ENCODE results near the gene SLC25A22.

DNA sequence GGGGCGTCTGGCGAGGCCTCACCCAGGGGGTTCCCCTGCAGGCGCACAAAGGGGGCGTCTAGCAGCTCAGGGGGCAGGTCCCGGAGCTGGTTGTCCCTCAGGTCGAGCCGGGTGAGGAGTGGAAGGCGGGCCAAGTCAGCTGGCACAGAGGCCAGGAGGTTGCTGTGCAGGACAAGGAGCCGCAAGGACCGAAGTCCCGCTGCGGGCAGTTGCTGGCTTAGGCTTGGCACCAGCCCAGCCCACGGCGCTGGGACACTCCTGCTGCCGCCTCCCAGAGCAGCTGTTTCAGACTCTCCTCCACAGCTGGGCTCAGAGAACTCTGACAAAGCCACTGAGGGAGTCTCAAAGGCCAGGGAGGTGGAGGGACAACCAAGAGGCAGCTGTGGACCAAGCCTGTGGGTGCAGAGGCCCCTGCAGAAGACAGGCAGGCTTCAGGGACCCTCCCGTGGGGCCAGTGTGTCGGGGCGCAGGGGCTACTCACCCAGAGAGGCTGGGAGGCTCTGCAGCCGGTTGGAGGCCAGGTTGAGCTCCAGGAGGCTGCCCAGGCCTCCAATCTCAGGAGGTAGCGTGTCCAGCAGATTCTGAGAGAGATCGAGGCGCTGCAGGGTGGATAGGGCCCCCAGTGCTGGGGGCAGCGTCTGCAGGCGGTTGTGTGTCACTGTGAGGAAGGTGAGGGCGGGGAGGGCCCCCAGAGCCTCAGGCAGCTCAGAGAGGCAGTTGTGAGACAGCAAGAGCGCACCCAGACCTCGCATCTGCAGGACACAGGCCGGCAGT, 4.8 kb upstream of the SLC25A22 start:
- TF ChIP-seq CTCF (conservative IDR thresholded peaks at IDR 0.05; ENCODE audit: low read depth, low read length): no peak
- no peak for TF ChIP-seq EZH2 (IDR thresholded peaks at IDR 0.05; ENCODE audit: borderline replicate concordance, low read depth, low read length, poor library complexity, severe bottlenecking)

Data from A673 (cell line).